T-cell (primary cell): ENCODE data around the gene XAF1. TPM values are rescaled to one million over a fixed set of nuclear protein-coding genes. Genes with fewer than 3 reads are reported as not detected.

Experiments used
- ATAC-seq, 4 experiments: fragments of 200-7000 bp in 3 of 4; fragments of 150-1000 bp in 1 of 4; cut with Tn5 transposase; replicated peaks in 1 of 4; 1 replicate in 3 of 4; 2 replicates in 1 of 4; pipeline ENCODE4 v1.10.0; 2021; ENCODE audit warnings: moderate library complexity in 3 of 4, mild to moderate bottlenecking in 2 of 4, moderate number of reproducible peaks in 1 of 4
- CTCF ChIA-PET, 2 donors: fragments of 300-600 bp; sonication (Branson Sonifier 250); formaldehyde crosslinking; loops; one replicate each; lab custom pipeline; 2022; ENCODE audit warnings: antibody characterized with exemption in 2 of 2; lab: Charles Lee
- POLR2A ChIA-PET, 2 donors: fragments of 300-600 bp; sonication (Branson Sonifier 250); formaldehyde crosslinking; loops; one replicate each; lab custom pipeline; 2022; ENCODE audit warnings: antibody characterized with exemption in 2 of 2; lab: Charles Lee
- DNase-seq, 35 experiments: peaks; one replicate each; pipeline versions ENCODE4 v3.0.0 to v3.0.0-alpha.2; 2013 to 2023
- H3K27ac ChIP-seq: one replicate; pipeline ENCODE4 v1.5.1; 2013; ENCODE audit warnings: low read length
- H3K27me3 ChIP-seq, 2 experiments: replicated peaks in 1 of 2; 1 replicate in 1 of 2; 2 replicates in 1 of 2; pipeline versions ENCODE4 v1.6.1 to v1.7.0; 2013; ENCODE audit warnings: low read length in 1 of 2, mixed read lengths in 1 of 2; ENCODE audit not compliant: control insufficient read depth in 2 of 2, insufficient read depth in 2 of 2; ENCODE audit errors: extremely low read depth in 1 of 2
- H3K36me3 ChIP-seq, 2 donors: 1 replicate in 1 of 2; 2 replicates in 1 of 2; pipeline versions ENCODE4 v1.6.1 to v1.7.0; 2013; ENCODE audit warnings: low read length in 1 of 2; ENCODE audit not compliant: control insufficient read depth in 2 of 2, insufficient read depth in 1 of 2; ENCODE audit errors: extremely low read depth in 1 of 2
- H3K4me1 ChIP-seq, 2 experiments: 1 replicate in 1 of 2; 2 replicates in 1 of 2; pipeline versions ENCODE4 v1.6.1 to v1.7.0; 2013; ENCODE audit warnings: low read length in 2 of 2, mixed read lengths in 1 of 2; ENCODE audit not compliant: insufficient read depth in 2 of 2, control insufficient read depth in 1 of 2; ENCODE audit errors: extremely low read depth in 1 of 2
- H3K4me3 ChIP-seq, 2 donors: 1 replicate in 1 of 2; 2 replicates in 1 of 2; pipeline versions ENCODE4 v1.5.1 to v1.7.0; 2013; ENCODE audit warnings: mild to moderate bottlenecking in 2 of 2, low read length in 1 of 2, moderate library complexity in 1 of 2; ENCODE audit not compliant: control insufficient read depth in 1 of 2; ENCODE audit errors: extremely low read depth in 1 of 2
- H3K9me3 ChIP-seq: 2 replicates; pipeline ENCODE4 v1.7.0; 2013
- H3K27ac Mint-ChIP-seq, 2 donors: one replicate each; pipeline ENCODE4 v1.8.0; 2020 to 2021; ENCODE audit warnings: mild to moderate bottlenecking in 2 of 2, mixed read lengths in 2 of 2
- H3K27me3 Mint-ChIP-seq, 2 donors: one replicate each; pipeline ENCODE4 v1.8.0; 2021 to 2022; ENCODE audit warnings: mixed read lengths in 2 of 2
- H3K36me3 Mint-ChIP-seq: one replicate; pipeline ENCODE4 v1.8.0; 2021; ENCODE audit warnings: mixed read lengths
- H3K4me1 Mint-ChIP-seq, 3 donors: one replicate each; pipeline ENCODE4 v1.8.0; 2020 to 2022; ENCODE audit warnings: mixed read lengths in 3 of 3, mild to moderate bottlenecking in 1 of 3
- H3K4me3 Mint-ChIP-seq, 3 donors: one replicate each; pipeline ENCODE4 v1.8.0; 2020 to 2022; ENCODE audit warnings: mild to moderate bottlenecking in 3 of 3, mixed read lengths in 3 of 3, moderate library complexity in 3 of 3
- H3K9me3 Mint-ChIP-seq, 3 donors: one replicate each; pipeline ENCODE4 v1.8.0; 2020 to 2022; ENCODE audit warnings: mixed read lengths in 3 of 3
- WGBS: methylation state at CpG from one replicate; pipeline ENCODE4 v1.1.5; 2013; ENCODE audit warnings: missing lambda C conversion rate; ENCODE audit not compliant: insufficient coverage; 5-methylcytosine and 5-hydroxymethylcytosine counted together
- total RNA-seq, 35 experiments: library from RNA in 6 of 35; stranded (reverse) in 6 of 35; fragments of 120-200 nt in 1 of 35; gene quantifications; one replicate each; pipeline versions ENCODE4 v1.2.1 to v1.2.4 and lab custom pipeline; 2013 to 2026

The XAF1 gene
- total RNA-seq, 5 donors from 2014 or later (not counting 1 experiment from before 2014, with no cell fraction given): 38.2 to 114 (median 72.5) TPM

- peaks cover 5 to 23% of the 10 kb centered on the region in 2 donors for H3K27me3 Mint-ChIP-seq
- H3K4me1 Mint-ChIP-seq: no peaks in the 10 kb centered on the region
Observed at GRCh38 chr17:6797718-6798351, 42.0 kb downstream of the XAF1 start.

GRCh38 chr17:6799738-6800137 is 43.9 kb downstream of the XAF1 start:
- Histone ChIP-seq H3K36me3 (no peaks in the 10 kb centered on the region), H3K4me1 (no peaks in the 10 kb centered on the region), H3K4me3 (no peak overlapping the region), H3K27ac (no peak overlapping the region), H3K9me3 (no peaks in the 10 kb centered on the region), H3K27me3 (no peaks in the 10 kb centered on the region)
- no peaks in the 10 kb centered on the region for H3K4me1 Mint-ChIP-seq
- H3K27me3 Mint-ChIP-seq: peaks cover 0 to 16% of the 10 kb centered on the region in 2 donors
- H3K4me3 Mint-ChIP-seq: no peak overlapping the region
- ChIA-PET CTCF (no interaction called here), POLR2A (no interaction called here)
- no peak overlapping the region for H3K27ac Mint-ChIP-seq
- WGBS: 71% methylated on average over 2 of the region's 6 CpGs
- DNase-seq (no peak), ATAC-seq (no peak)
- H3K36me3 Mint-ChIP-seq: no peaks in the 10 kb centered on the region
- no peaks in the 10 kb centered on the region for H3K9me3 Mint-ChIP-seq

More at GRCh38 chr17:6797718-6798351, 42.0 kb downstream of the XAF1 start:
- Histone ChIP-seq H3K9me3 (no peaks in the 10 kb centered on the region), H3K4me1 (no peaks in the 10 kb centered on the region), H3K27me3 (no peaks in the 10 kb centered on the region), H3K27ac (no peak overlapping the region), H3K4me3 (no peak overlapping the region), H3K36me3 (no peaks in the 10 kb centered on the region)
- no peak overlapping the region for H3K27ac Mint-ChIP-seq
- 90% methylated on average over 7 of the region's 8 CpGs for WGBS
- ATAC-seq: no peak
- H3K4me3 Mint-ChIP-seq: no peak overlapping the region
- CTCF ChIA-PET: no interaction called here
- no peaks in the 10 kb centered on the region for H3K36me3 Mint-ChIP-seq
- POLR2A ChIA-PET: no interaction called here
- H3K9me3 Mint-ChIP-seq: no peaks in the 10 kb centered on the region
- DNase-seq: no peak

DNA sequence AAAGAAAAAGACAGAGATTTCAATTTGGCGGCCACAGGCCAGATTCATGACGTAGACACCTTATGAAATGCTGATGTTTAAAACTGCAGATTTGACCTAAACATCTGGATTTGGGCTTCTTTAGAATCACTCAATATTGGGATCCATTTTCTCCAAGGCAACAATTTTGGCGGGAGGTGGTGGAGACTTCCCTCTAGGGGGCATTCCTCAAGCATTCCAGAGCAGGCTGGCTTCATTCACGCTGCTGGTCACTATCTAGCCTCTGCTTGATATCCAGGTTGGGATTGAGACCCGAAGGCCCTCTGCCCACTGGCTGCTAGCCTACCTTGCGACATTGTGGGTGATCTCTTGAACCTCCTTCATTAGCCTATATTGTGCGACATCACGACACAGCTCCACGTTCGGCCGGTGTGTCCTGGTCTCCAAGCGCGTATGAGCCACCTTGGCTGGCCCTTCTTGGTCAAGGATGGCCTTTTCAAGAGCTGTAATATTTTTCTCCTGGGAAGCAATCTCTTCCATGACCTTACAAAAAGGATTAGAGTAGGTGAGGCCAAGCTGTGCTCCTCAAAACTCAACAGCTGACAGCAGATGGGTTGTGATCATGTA is 44.7 kb downstream of the XAF1 start:
- WGBS: 91% methylated on average over 13 of the region's 13 CpGs
- H3K27me3 ChIP-seq: no peaks in the 10 kb centered on the region
- Mint-ChIP-seq H3K27ac (no peak overlapping the region), H3K4me1 (no peaks in the 10 kb centered on the region), H3K36me3 (no peaks in the 10 kb centered on the region), H3K27me3 (peaks cover 0 to 15% of the 10 kb centered on the region in 2 donors), H3K9me3 (no peaks in the 10 kb centered on the region), H3K4me3 (no peak overlapping the region)
- DNase-seq (no peak), ATAC-seq (no peak)
- no peaks in the 10 kb centered on the region for H3K9me3 ChIP-seq
- ChIA-PET POLR2A (no interaction called here), CTCF (no interaction called here)
- H3K36me3 ChIP-seq: no peaks in the 10 kb centered on the region
- H3K27ac ChIP-seq: no peak overlapping the region
- no peak overlapping the region for H3K4me3 ChIP-seq
- no peaks in the 10 kb centered on the region for H3K4me1 ChIP-seq

DNA sequence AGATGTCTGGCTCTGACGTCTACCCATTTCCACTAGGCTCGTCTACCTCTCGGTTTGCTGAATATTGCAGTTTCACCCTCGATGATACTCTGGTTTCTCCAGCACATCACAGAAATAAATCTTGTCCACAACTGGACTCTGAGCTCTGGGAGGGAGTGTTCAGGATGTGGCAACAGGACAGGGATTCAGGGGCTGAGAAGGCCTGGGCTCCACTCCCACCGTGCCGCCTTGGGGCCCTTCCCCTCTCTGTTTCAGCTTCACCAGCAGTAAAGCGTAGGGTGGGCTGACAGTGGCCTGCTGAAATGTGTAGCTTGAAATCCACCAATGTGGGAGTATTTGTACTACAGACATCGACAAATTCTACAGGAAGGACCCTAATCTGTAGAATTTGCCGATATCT is 55.7 kb downstream of the XAF1 start:
- Mint-ChIP-seq H3K36me3 (no peaks in the 10 kb centered on the region), H3K27me3 (peaks cover 29 to 38% of the 10 kb centered on the region in 2 donors), H3K4me3 (no peak overlapping the region), H3K27ac (no peak overlapping the region), H3K9me3 (peaks cover 0 to 2% (median 0%) of the 10 kb centered on the region in 3 donors), H3K4me1 (no peaks in the 10 kb centered on the region)
- CTCF ChIA-PET: no interaction called here
- no peaks in the 10 kb centered on the region for H3K36me3 ChIP-seq
- H3K27ac ChIP-seq: no peak overlapping the region
- WGBS: 100% methylated on average over 1 of the region's 9 CpGs
- H3K9me3 ChIP-seq: no peaks in the 10 kb centered on the region
- DNase-seq (no peak), ATAC-seq (no peak)
- POLR2A ChIA-PET: no interaction called here
- H3K27me3 ChIP-seq: peaks cover 0 to 37% of the 10 kb centered on the region in 2 experiments
- H3K4me1 ChIP-seq: no peaks in the 10 kb centered on the region
- H3K4me3 ChIP-seq: no peak overlapping the region

DNA sequence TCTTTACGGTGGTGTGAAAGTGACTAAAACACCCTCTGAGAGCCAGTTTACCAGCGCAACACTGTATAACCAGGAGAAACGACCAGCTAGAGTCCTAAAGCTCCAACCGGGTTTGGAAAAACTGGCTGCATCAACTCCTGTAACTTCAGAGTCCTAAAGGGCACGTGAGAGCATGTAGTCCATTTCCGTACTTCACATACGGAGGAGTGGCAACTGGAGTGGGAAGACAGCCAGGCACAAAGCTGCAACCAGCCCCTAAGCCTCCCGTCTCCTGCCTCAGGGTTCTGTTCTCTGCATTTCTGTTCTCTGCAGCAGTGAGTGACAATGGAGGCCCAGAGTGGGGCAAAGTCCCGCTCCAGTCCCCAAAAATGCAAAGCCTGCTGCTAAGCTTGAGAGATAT is 56.4 kb downstream of the XAF1 start:
- Mint-ChIP-seq H3K4me3 (no peak overlapping the region), H3K9me3 (peaks cover 0 to 4% (median 0%) of the 10 kb centered on the region in 3 donors), H3K4me1 (no peaks in the 10 kb centered on the region), H3K27me3 (peaks cover 30 to 43% of the 10 kb centered on the region in 2 donors), H3K27ac (no peak overlapping the region), H3K36me3 (no peaks in the 10 kb centered on the region)
- Histone ChIP-seq H3K27ac (no peak overlapping the region), H3K27me3 (peaks cover 0 to 41% of the 10 kb centered on the region in 2 experiments), H3K4me3 (no peak overlapping the region), H3K36me3 (no peaks in the 10 kb centered on the region), H3K4me1 (no peaks in the 10 kb centered on the region), H3K9me3 (no peaks in the 10 kb centered on the region)
- 71% methylated on average over 9 of the region's 9 CpGs for WGBS
- ATAC-seq: no peak
- ChIA-PET CTCF (no interaction called here), POLR2A (no interaction called here)
- DNase-seq: no peak

DNA sequence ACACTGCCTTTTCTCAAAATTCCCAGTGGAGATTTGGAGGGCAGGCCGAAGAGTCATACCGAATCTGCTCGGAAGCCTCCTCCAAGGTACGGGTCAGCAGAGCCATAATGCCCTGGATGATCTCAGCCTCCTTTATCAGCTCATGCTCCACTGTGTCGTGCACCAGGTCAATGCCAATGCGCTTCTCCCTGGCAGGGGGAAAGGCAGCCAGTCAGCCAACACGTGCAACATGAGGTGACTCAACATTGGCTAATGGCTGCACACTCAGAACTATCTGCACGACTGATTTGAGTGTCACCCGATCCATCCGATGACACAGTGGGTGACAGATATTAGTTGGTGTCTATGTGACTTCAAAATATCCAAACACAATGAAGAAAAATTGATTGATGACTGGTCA is 59.9 kb downstream of the XAF1 start:
- Histone ChIP-seq H3K4me3 (no peak overlapping the region), H3K4me1 (no peaks in the 10 kb centered on the region), H3K36me3 (no peaks in the 10 kb centered on the region), H3K9me3 (no peaks in the 10 kb centered on the region), H3K27me3 (peaks cover 0 to 41% of the 10 kb centered on the region in 2 experiments), H3K27ac (no peak overlapping the region)
- Mint-ChIP-seq H3K9me3 (peaks cover 0 to 4% (median 0%) of the 10 kb centered on the region in 3 donors), H3K27me3 (peaks cover 32 to 35% of the 10 kb centered on the region in 2 donors), H3K4me3 (no peak overlapping the region), H3K4me1 (no peaks in the 10 kb centered on the region), H3K36me3 (no peaks in the 10 kb centered on the region), H3K27ac (no peak overlapping the region)
- ChIA-PET CTCF (no interaction called here), POLR2A (no interaction called here)
- DNase-seq: no peak
- WGBS: 90% methylated on average over 6 of the region's 10 CpGs
- ATAC-seq: no peak
